ENCODE measurements around the gene LMO7.

The LMO7 gene

GRCh38 chr13:75798353-75799255 lies 162.5 kb downstream of the LMO7 start:
- Histone ChIP-seq H3K36me3 (ENCODE audit: control insufficient read depth, insufficient read depth, low read length) (no peaks in the 10 kb centered on the region), H3K4me1 (ENCODE audit: control insufficient read depth, insufficient read depth, low read length) (peaks cover 22% of the 10 kb centered on the region), H3K9ac (ENCODE audit: low read length) (no peak overlapping the region), H3K4me3 (ENCODE audit: low read length) (no peak overlapping the region), H3K9me3 (ENCODE audit: control insufficient read depth, low read length) (no peaks in the 10 kb centered on the region), H3K27me3 (ENCODE audit: control insufficient read depth, insufficient read depth, low read length) (no peaks in the 10 kb centered on the region)

DNA sequence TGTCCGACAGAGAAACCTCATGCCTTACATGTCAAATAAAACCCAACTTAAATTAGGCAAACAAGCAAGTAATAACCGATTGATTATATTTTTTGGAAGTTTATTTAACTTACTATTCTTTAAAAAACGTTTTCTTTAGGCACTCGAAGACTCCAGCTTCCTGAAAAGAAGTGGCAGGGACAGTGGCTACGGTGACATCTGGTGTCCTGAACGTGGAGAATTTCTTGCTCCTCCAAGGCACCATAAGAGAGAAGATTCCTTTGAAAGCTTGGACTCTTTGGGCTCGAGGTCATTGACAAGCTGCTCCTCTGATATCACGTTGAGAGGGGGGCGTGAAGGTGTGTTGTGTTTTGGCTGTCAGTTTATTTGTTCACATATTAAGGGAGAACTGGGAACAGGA lies 164.4 kb downstream of the LMO7 start:
- H3K4me1 ChIP-seq (ENCODE audit: control insufficient read depth, insufficient read depth, low read length), result peaks cover 18% of the 10 kb centered on the region
- H3K9me3 ChIP-seq (ENCODE audit: control insufficient read depth, low read length), result no peaks in the 10 kb centered on the region
- H3K27me3 ChIP-seq (ENCODE audit: control insufficient read depth, insufficient read depth, low read length), result no peaks in the 10 kb centered on the region
- no peak overlapping the region for H3K9ac ChIP-seq (ENCODE audit: low read length)
- H3K4me3 ChIP-seq (ENCODE audit: low read length), result no peak overlapping the region
- no peaks in the 10 kb centered on the region for H3K36me3 ChIP-seq (ENCODE audit: control insufficient read depth, insufficient read depth, low read length)

DNA sequence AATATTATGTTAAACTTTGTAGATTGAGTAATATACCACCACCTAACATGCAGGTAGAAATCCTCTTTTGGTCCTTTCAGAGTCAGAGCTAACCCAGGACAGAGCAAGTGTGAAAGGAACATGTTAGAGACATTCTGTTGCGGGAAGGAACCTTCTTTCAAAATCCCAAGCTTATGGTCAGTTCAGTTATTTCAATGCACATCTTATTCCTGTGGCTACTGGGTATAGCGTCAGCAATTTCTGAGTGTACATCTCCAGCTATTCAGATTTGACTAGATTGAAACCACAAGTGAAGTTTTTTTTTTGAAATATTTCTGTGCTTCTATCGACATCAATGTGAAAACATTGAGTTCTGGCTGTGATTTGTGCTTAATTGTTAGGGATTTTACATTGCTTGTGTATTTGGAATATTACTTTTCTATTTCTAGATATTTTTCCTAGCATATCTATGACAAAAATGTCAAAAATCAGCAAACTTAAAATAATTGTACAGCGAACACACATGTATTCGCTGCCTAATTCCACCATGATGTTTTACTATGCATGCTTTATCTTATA lies 165.3 kb downstream of the LMO7 start:
- no peaks in the 10 kb centered on the region for H3K9me3 ChIP-seq (ENCODE audit: control insufficient read depth, low read length)
- H3K36me3 ChIP-seq (ENCODE audit: control insufficient read depth, insufficient read depth, low read length), result no peaks in the 10 kb centered on the region
- H3K9ac ChIP-seq (ENCODE audit: low read length), result no peak overlapping the region
- H3K27me3 ChIP-seq (ENCODE audit: control insufficient read depth, insufficient read depth, low read length), result no peaks in the 10 kb centered on the region
- H3K4me1 ChIP-seq (ENCODE audit: control insufficient read depth, insufficient read depth, low read length), result peaks cover 18% of the 10 kb centered on the region
- no peak overlapping the region for H3K4me3 ChIP-seq (ENCODE audit: low read length)

GRCh38 chr13:75802161-75802560 lies 166.0 kb downstream of the LMO7 start:
- Histone ChIP-seq H3K36me3 (ENCODE audit: control insufficient read depth, insufficient read depth, low read length) (no peaks in the 10 kb centered on the region), H3K27me3 (ENCODE audit: control insufficient read depth, insufficient read depth, low read length) (no peaks in the 10 kb centered on the region), H3K9ac (ENCODE audit: low read length) (no peak overlapping the region), H3K4me3 (ENCODE audit: low read length) (no peak overlapping the region), H3K9me3 (ENCODE audit: control insufficient read depth, low read length) (no peaks in the 10 kb centered on the region), H3K4me1 (ENCODE audit: control insufficient read depth, insufficient read depth, low read length) (peaks cover 18% of the 10 kb centered on the region)

- Histone ChIP-seq H3K36me3 (ENCODE audit: control insufficient read depth, insufficient read depth, low read length) (no peaks in the 10 kb centered on the region), H3K9ac (ENCODE audit: low read length) (no peak overlapping the region), H3K4me3 (ENCODE audit: low read length) (no peak overlapping the region), H3K4me1 (ENCODE audit: control insufficient read depth, insufficient read depth, low read length) (peaks cover 12% of the 10 kb centered on the region), H3K9me3 (ENCODE audit: control insufficient read depth, low read length) (no peaks in the 10 kb centered on the region), H3K27me3 (ENCODE audit: control insufficient read depth, insufficient read depth, low read length) (no peaks in the 10 kb centered on the region)
These were observed 167.1 kb downstream of the LMO7 start for GRCh38 chr13:75803164-75803611.

- no peak overlapping the region for H3K4me3 ChIP-seq (ENCODE audit: low read length)
- no peaks in the 10 kb centered on the region for H3K9me3 ChIP-seq (ENCODE audit: control insufficient read depth, low read length)
- H3K27me3 ChIP-seq (ENCODE audit: control insufficient read depth, insufficient read depth, low read length), result no peaks in the 10 kb centered on the region
- peaks cover 4% of the 10 kb centered on the region for H3K4me1 ChIP-seq (ENCODE audit: control insufficient read depth, insufficient read depth, low read length)
- H3K9ac ChIP-seq (ENCODE audit: low read length), result no peak overlapping the region
- H3K36me3 ChIP-seq (ENCODE audit: control insufficient read depth, insufficient read depth, low read length), result no peaks in the 10 kb centered on the region
These were observed 167.9 kb downstream of the LMO7 start for GRCh38 chr13:75804054-75804453.

GRCh38 chr13:75804605-75805004 lies 168.5 kb downstream of the LMO7 start:
- Histone ChIP-seq H3K9me3 (ENCODE audit: control insufficient read depth, low read length) (no peaks in the 10 kb centered on the region), H3K4me3 (ENCODE audit: low read length) (no peak overlapping the region), H3K4me1 (ENCODE audit: control insufficient read depth, insufficient read depth, low read length) (peaks cover 4% of the 10 kb centered on the region), H3K9ac (ENCODE audit: low read length) (no peak overlapping the region), H3K27me3 (ENCODE audit: control insufficient read depth, insufficient read depth, low read length) (no peaks in the 10 kb centered on the region), H3K36me3 (ENCODE audit: control insufficient read depth, insufficient read depth, low read length) (no peaks in the 10 kb centered on the region)

DNA sequence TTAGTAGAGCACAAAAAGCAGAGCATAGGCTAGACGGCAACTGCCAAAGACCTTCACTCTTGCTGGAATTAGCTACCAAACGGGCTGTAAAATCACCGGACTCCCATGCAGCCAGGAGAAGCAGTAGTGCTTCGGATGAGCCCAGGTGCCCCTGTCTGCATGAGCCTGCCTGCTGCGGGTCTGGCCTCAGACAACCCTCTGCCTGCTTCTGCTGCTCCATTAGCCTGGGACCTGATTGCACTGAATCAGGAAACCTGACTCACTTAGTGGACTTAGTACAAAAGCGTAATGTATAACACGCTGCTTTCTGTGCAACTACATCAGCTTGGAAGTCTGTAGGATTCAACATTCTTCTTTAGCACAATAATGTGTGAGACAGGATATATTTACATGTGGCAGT lies 170.0 kb downstream of the LMO7 start:
- no peak overlapping the region for H3K9ac ChIP-seq (ENCODE audit: low read length)
- no peaks in the 10 kb centered on the region for H3K27me3 ChIP-seq (ENCODE audit: control insufficient read depth, insufficient read depth, low read length)
- H3K36me3 ChIP-seq (ENCODE audit: control insufficient read depth, insufficient read depth, low read length), result no peaks in the 10 kb centered on the region
- no peak overlapping the region for H3K4me3 ChIP-seq (ENCODE audit: low read length)
- peaks cover 4% of the 10 kb centered on the region for H3K4me1 ChIP-seq (ENCODE audit: control insufficient read depth, insufficient read depth, low read length)
- no peaks in the 10 kb centered on the region for H3K9me3 ChIP-seq (ENCODE audit: control insufficient read depth, low read length)

DNA sequence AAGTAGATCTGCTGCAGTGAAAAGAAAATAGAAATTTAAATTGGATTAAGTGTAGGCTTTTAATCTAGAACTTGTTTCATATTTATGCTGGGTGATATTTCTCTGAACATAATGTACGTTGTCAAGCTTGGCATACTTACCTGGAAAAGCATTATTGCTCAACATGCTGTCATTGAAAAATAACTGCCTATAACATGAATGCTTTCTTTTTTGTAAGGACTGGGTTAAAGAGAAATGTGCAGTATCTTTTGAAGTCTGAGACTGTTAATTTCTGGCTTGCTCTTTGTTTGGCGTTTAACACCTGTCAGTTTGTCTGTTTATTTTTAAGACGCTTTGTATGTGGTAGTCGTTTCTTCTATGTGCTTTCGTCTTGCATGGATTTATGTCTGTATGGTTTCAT lies 175.2 kb downstream of the LMO7 start:
- H3K4me1 ChIP-seq (ENCODE audit: control insufficient read depth, insufficient read depth, low read length), result peaks cover 23% of the 10 kb centered on the region
- no peaks in the 10 kb centered on the region for H3K27me3 ChIP-seq (ENCODE audit: control insufficient read depth, insufficient read depth, low read length)
- no peak overlapping the region for H3K9ac ChIP-seq (ENCODE audit: low read length)
- no peaks in the 10 kb centered on the region for H3K36me3 ChIP-seq (ENCODE audit: control insufficient read depth, insufficient read depth, low read length)
- H3K4me3 ChIP-seq (ENCODE audit: low read length), result no peak overlapping the region
- H3K9me3 ChIP-seq (ENCODE audit: control insufficient read depth, low read length), result no peaks in the 10 kb centered on the region

- Histone ChIP-seq H3K4me3 (ENCODE audit: low read length) (no peak overlapping the region), H3K27me3 (ENCODE audit: control insufficient read depth, insufficient read depth, low read length) (no peaks in the 10 kb centered on the region), H3K36me3 (ENCODE audit: control insufficient read depth, insufficient read depth, low read length) (no peaks in the 10 kb centered on the region), H3K4me1 (ENCODE audit: control insufficient read depth, insufficient read depth, low read length) (peaks cover 23% of the 10 kb centered on the region), H3K9me3 (ENCODE audit: control insufficient read depth, low read length) (no peaks in the 10 kb centered on the region), H3K9ac (ENCODE audit: low read length) (no peak overlapping the region)
These were observed 175.7 kb downstream of the LMO7 start for GRCh38 chr13:75811841-75812240.

DNA sequence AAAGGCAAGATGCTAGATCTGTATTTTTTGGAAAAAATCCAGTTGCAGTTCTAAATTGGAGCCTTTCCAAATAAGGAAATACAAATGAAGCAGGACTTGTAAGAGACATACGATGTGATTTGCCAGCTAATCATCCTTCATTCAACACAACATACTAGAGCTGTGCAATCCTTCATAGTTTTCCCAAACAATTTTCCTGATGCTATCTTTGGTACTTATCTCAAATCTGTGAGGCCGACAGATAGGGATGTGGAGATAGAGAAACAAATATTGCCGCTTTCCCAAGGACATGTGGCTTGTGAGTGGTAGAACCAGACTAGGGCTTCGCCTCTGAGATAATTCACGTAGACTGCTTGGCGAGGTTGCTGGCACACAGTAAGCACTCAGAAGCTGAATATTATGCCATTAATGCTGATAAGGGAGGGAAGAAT lies 176.6 kb downstream of the LMO7 start:
- Histone ChIP-seq H3K9ac (ENCODE audit: low read length) (no peak overlapping the region), H3K4me1 (ENCODE audit: control insufficient read depth, insufficient read depth, low read length) (peaks cover 23% of the 10 kb centered on the region), H3K36me3 (ENCODE audit: control insufficient read depth, insufficient read depth, low read length) (no peaks in the 10 kb centered on the region), H3K9me3 (ENCODE audit: control insufficient read depth, low read length) (no peaks in the 10 kb centered on the region), H3K4me3 (ENCODE audit: low read length) (no peak overlapping the region), H3K27me3 (ENCODE audit: control insufficient read depth, insufficient read depth, low read length) (no peaks in the 10 kb centered on the region)

DNA sequence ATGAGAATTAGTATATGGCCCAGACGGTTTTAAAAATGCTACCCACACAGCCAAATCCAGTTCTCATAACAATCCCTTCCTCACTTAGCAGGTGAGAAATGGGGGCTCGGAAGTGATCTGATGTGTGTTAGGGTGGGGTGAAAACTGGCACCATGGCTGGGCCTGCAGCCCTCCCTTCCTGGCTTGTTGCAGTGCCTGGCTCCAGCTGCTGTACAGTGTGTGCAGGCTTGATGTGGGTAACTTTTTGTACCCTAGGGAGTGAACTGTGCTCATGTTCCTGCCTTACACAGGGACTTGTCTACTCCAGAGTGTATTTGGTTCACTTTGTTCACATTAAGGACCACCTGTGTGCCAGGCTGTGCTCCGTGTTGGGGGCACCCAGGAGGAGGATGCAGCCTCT lies 177.2 kb downstream of the LMO7 start:
- H3K36me3 ChIP-seq (ENCODE audit: control insufficient read depth, insufficient read depth, low read length), result no peaks in the 10 kb centered on the region
- H3K9ac ChIP-seq (ENCODE audit: low read length), result no peak overlapping the region
- no peaks in the 10 kb centered on the region for H3K27me3 ChIP-seq (ENCODE audit: control insufficient read depth, insufficient read depth, low read length)
- H3K9me3 ChIP-seq (ENCODE audit: control insufficient read depth, low read length), result no peaks in the 10 kb centered on the region
- peaks cover 23% of the 10 kb centered on the region for H3K4me1 ChIP-seq (ENCODE audit: control insufficient read depth, insufficient read depth, low read length)
- no peak overlapping the region for H3K4me3 ChIP-seq (ENCODE audit: low read length)

All from mucosa of stomach (tissue), 1 donor.